ENCODE measurements around the gene EYA3.

GRCh38 chr1:28021064-28021463 is 67.3 kb downstream of the EYA3 start:
- TF ChIP-seq, protein P1, sequence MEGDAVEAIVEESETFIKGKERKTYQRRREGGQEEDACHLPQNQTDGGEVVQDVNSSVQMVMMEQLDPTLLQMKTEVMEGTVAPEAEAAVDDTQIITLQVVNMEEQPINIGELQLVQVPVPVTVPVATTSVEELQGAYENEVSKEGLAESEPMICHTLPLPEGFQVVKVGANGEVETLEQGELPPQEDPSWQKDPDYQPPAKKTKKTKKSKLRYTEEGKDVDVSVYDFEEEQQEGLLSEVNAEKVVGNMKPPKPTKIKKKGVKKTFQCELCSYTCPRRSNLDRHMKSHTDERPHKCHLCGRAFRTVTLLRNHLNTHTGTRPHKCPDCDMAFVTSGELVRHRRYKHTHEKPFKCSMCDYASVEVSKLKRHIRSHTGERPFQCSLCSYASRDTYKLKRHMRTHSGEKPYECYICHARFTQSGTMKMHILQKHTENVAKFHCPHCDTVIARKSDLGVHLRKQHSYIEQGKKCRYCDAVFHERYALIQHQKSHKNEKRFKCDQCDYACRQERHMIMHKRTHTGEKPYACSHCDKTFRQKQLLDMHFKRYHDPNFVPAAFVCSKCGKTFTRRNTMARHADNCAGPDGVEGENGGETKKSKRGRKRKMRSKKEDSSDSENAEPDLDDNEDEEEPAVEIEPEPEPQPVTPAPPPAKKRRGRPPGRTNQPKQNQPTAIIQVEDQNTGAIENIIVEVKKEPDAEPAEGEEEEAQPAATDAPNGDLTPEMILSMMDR (IDR thresholded peaks at IDR 0.05; ENCODE audit: low read length) = no peak
- TF ChIP-seq EZH2 (optimal IDR thresholded peaks at IDR 0.05; ENCODE audit: low read depth, low read length) (no peak), EZH2phosphoT487 (IDR thresholded peaks at IDR 0.05; ENCODE audit: low read length) (no peak)

Measured in MM.1S (cell line).